Measurements from ENCODE around the gene FUOM.

- TF ChIP-seq CTCF (conservative IDR thresholded peaks at IDR 0.05; ENCODE audit: low read length) (no peak), EZH2phosphoT487 (IDR thresholded peaks at IDR 0.05; ENCODE audit: borderline replicate concordance, low read depth, low read length) (no peak)
Measured at GRCh38 chr10:133400624-133401424, 43.0 kb upstream of the FUOM start.

Measured in OCI-LY7 (cell line).